Measurements from ENCODE around the gene SNN.

Gene SNN

GRCh38 chr16:11640987-11641817, 27.1 kb upstream of the SNN start:
- TF ChIP-seq CTCF (conservative IDR thresholded peaks at IDR 0.05), result peak; percentile 79
- H3K27ac ChIP-seq, result no peak overlapping the region

- H3K27ac ChIP-seq, result no peak overlapping the region
- no peak for TF ChIP-seq CTCF (conservative IDR thresholded peaks at IDR 0.05)
These were observed 25.5 kb upstream of the SNN start for GRCh38 chr16:11642765-11643116.

GRCh38 chr16:11649276-11649675, 19.0 kb upstream of the SNN start:
- no peak overlapping the region for H3K27ac ChIP-seq
- no peak for TF ChIP-seq CTCF (conservative IDR thresholded peaks at IDR 0.05)

- no peak overlapping the region for H3K27ac ChIP-seq
- TF ChIP-seq CTCF (conservative IDR thresholded peaks at IDR 0.05), result no peak
These were observed 17.3 kb upstream of the SNN start for GRCh38 chr16:11650641-11651591.

- TF ChIP-seq CTCF (conservative IDR thresholded peaks at IDR 0.05), result no peak
- no peak overlapping the region for H3K27ac ChIP-seq
These were observed 16.5 kb upstream of the SNN start for GRCh38 chr16:11651796-11652195.

GRCh38 chr16:11655655-11656054, 12.6 kb upstream of the SNN start:
- TF ChIP-seq CTCF (conservative IDR thresholded peaks at IDR 0.05), result no peak
- no peak overlapping the region for H3K27ac ChIP-seq

GRCh38 chr16:11657556-11657955, 10.7 kb upstream of the SNN start:
- no peak for TF ChIP-seq CTCF (conservative IDR thresholded peaks at IDR 0.05)
- no peak overlapping the region for H3K27ac ChIP-seq
